ENCODE results near the gene RALGPS1.

Gene RALGPS1

GRCh38 chr9:127187231-127187956, 272.8 kb downstream of the RALGPS1 start:
- DNase-seq (ENCODE audit: low read depth), result peak; percentile 98

GRCh38 chr9:127188396-127188795, 273.8 kb downstream of the RALGPS1 start:
- DNase-seq (ENCODE audit: low read depth), result no peak

DNA sequence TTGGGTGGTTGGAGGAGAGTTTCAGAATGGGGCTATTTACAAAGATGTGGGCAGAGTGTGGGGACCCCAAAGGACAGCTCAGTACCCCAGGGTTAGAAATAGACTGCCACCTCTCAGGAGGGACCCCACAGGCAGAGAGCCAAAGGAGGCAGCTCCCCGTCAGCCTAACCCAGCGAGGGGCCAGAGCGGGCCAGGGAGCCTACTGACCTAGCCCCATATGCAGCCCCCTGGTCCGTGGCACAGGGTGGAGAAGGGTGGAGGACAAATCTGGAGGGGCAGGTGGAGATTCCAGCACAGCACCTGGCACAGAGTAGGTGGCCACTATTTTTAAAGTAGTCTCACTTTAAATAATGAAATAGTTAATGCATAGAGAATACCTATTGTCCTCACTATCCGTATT, 275.0 kb downstream of the RALGPS1 start:
- DNase-seq (ENCODE audit: low read depth), result no peak

GRCh38 chr9:127192744-127193143, 278.2 kb downstream of the RALGPS1 start:
- no peak for DNase-seq (ENCODE audit: low read depth)

DNA sequence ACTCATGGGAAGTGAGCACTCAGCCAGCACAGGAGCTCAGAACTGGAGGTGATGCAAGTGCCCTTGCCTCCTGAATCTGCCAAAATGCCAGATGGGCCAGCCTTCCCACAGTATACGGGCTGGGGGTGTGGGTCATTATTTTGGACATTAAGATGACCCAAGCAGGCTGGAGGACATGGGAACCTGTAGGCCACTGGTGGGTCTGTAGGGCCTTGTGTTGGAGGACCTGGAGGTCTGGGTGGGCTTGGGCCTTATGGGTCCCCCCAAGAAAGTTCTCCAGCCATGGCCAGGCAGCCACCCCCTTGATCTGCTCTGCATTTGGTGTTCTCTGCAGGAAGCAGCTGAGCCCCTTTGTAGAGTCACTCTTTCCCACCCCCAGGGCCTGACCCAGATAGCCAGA, 278.9 kb downstream of the RALGPS1 start:
- no peak for DNase-seq (ENCODE audit: low read depth)

GRCh38 chr9:127194881-127195713, 280.5 kb downstream of the RALGPS1 start:
- DNase-seq (ENCODE audit: low read depth), result no peak

DNA sequence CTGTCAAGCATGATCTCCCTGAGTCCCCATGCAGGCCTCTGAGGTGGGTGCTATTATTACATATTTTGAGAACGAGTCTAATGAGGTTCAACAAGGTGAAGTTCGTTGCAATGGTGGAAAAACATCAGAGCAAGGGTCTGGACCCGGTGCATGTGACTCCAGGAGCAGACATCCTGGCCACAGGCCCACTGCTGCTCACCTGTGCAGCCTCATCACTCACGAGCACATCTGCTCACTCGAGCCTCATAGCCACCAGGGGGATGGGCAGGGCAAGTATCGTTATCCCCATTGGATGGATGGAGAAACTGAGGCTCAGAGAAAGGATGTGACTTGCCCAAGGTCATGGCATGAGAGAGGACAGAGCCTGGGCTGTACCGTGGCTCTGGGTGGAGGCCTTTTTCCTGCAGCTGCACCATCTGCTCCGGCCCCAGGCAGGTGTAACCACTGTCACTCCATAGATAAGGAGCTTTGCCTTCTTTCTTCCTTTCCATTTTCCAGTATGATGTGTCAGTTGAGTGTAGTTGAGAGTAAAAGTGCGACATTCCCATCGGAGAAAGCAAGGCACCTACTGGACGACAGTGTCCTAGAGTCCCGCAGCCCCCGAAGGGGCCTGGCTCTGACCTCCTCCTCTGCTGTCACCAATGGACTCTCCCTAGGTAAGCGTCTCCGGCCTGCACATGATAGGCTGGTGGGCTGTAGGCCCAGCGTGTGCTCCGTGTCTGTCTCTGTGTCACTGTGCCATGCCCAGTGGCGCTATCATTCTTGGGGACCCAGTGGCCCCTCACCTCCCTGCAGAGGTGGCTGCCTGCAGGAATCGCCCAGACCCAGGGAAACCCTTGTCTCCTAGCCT, 281.6 kb downstream of the RALGPS1 start:
- no peak for DNase-seq (ENCODE audit: low read depth)

DNA sequence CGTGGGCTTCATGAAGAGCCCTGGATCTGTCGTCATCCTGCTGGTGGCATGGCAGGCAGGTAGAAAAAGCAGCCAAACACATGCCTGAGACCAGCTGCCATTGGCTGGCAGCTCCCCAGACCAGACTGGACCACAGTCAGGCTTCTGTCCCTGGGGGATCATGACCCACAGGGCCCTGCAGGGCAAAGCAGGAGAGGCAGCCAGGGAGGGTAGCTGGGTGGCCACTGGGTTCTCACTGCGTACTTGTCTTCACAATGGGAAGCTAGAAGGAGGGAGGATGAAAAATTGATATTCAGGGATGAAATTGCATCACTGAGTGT, 282.2 kb downstream of the RALGPS1 start:
- DNase-seq (ENCODE audit: low read depth), result no peak

DNA sequence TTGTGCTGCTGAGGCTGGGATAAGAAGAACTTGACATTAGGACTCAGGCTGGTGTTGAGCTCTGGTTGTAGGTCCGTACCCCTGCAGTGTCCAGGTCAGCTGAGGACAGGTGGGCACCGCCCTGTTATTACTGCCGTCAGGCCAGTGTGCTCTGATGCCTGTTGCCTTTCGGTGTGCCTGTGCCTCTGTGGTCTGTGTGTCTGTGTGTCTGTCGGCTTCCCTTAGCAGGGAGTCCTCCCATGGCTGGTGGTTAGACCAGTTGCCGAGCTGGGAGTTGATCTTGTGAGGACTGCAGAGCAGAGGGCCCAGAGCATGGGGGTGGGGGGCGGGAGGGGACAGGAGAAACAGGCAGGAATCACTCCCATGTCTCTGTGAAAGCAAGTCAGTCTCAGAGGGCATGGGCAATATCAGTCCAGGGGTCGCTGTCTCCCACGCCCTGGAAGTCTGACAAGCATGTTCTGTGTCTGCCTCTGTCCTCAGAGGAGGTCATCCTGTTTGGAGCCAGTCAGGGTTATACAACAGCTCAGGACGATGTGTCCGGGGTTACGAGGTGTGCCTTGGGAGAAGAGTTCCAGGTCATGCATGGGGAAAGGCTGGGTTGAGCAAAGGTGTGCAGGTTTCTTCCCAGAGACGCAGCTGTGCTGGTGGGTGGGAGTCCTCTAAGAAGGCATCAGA, 282.7 kb downstream of the RALGPS1 start:
- DNase-seq (ENCODE audit: low read depth), result no peak

DNA sequence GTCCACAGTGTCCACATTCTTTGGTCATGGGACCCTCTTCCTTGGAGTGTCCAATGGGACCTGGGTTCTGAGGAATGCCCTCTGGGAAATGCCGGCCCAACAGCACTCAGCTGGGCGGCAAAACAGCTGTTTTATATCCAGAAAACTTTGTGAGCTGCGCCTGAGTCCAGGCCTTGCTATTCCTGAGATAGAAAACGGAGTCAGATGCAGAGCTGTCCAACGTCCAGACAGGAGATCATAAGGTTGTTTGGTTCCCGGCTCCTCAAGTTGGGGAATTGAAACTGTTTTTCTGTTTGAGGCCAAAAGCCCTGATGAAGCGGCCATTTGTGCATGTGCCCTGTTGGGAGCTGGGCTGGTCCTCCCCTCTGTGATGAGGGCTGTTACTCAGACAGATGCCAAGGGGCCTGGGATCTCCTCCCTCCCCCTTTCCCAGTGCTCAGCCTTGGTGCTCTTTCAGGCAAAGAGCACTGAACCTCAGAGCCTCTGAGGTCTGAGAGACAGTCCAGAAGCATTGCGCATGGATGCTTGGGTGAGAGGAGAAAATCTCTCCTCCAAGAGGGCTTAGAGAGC, 283.4 kb downstream of the RALGPS1 start:
- DNase-seq (ENCODE audit: low read depth), result no peak

GRCh38 chr9:127198587-127198986, 284.0 kb downstream of the RALGPS1 start:
- DNase-seq (ENCODE audit: low read depth), result no peak

- DNase-seq (ENCODE audit: low read depth), result peak; percentile 67
Observed at GRCh38 chr9:127199001-127199791, 284.6 kb downstream of the RALGPS1 start.

DNA sequence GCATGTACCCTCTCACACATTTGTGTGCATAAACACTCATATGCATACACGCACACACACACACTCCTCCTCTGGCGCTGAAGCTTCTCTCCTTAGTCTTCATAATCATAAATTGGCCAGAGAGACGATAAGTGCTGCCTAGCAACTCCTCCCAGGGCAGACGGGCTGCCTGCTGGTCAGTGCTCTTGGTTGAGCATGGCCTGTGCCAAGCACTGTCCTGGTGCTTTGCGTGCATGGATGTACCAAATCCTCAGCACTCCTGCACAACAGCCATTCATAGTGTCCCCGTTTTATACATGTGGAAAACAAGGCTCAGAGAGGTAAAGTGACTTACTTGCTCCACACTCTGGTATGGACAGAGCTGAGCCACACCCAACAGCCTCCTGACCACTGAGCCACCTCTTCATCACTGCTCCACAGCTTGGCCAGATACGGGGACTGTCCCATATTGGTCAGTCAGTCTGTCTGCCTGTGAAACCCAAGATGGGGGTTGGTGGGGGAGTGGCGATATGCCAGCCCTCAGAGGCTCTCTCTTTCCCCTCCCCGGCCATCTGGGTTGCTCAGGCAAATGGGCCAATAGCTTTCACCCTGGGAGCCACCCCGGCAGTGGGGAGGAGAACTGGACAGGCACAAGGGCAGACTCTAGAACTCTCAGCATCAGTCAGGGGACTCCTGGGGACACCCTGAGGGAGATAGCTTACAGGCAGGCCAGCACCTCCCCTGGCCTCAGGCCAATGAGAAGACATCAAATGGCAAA, 285.7 kb downstream of the RALGPS1 start:
- DNase-seq (ENCODE audit: low read depth), result no peak

DNA sequence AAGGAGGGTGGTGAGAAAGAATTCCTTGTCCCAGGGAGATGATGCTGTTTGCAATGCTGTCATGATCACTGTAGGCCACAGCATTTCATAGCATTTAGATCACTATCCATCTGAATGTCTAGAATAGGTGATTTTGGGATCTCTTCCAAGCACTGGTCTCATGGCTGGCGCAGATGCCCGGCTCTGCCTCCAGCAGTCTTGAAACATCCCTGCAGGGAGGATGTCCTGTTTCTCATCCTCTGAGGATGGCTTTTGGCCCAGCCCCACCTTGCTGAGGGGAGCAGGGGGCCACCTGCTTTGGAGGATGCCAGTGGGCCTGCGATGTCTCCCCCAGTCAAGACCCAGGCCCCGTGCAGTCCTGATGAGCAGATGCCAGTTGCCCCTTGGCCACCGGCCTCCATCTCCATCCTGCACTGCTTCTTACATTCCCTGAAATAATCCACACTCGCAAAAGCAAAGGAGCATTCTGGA, 286.5 kb downstream of the RALGPS1 start:
- no peak for DNase-seq (ENCODE audit: low read depth)

DNA sequence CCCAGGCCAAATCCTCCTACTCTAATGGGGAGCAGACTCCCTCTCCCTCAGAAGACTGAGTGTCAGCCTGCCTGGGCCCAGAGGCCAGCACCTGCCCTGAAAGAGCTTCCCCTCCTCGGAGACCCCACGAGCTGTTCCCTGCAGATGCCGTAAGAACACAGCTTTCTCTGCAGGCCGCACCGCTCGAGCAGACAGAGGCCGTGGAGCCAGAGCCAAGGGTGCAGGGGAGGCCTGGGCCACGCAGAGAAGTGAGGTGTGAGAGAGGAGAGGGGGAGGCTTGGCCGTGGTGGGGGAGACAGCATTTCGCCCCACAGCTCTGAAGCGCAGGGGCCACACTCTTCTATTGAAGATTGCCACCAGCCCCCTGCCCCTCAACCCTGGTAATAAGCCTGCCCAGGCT, 287.1 kb downstream of the RALGPS1 start:
- no peak for DNase-seq (ENCODE audit: low read depth)

DNA sequence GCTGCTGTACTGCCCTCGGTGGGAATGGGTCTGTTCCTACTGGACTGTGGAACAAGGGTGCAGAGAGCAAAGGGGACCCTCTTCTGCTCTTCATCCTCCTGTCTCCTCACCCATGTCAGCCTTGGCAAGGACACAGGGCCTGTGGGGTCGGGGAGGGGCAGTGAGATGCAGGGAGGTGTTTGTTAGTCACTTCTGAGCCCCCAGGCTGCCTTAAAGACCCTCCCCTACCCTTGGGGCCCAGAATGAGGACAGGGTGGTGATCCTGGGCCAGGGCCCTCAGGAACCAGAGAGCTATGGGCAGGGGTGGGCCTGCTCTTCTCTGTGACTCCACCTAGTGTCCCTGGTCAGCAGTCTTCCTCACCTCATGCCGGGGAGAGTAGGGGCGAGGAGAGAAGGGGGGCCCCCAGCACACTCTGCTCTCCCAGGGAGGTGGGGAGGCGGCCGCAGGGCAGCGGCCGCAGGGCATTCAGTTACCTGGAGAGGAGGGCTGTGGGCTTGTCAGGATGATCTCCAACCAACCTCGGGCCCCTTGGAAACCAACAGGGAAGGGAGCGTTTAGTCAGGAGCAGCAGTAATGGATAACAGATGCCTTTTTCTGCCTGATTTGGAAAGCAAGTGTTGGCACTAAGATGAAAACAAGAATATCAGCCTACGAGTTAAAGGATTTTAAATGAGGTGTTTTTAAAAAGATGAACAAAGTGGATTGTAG, 288.0 kb downstream of the RALGPS1 start:
- no peak for DNase-seq (ENCODE audit: low read depth)

- no peak for DNase-seq (ENCODE audit: low read depth)
Observed at GRCh38 chr9:127203681-127204327, 289.2 kb downstream of the RALGPS1 start.

- no peak for DNase-seq (ENCODE audit: low read depth)
Observed at GRCh38 chr9:127204771-127205470, 290.3 kb downstream of the RALGPS1 start.

Data from stromal cell of bone marrow (primary cell).